ENCODE measurements around the gene FAM98B.

The FAM98B gene

DNA sequence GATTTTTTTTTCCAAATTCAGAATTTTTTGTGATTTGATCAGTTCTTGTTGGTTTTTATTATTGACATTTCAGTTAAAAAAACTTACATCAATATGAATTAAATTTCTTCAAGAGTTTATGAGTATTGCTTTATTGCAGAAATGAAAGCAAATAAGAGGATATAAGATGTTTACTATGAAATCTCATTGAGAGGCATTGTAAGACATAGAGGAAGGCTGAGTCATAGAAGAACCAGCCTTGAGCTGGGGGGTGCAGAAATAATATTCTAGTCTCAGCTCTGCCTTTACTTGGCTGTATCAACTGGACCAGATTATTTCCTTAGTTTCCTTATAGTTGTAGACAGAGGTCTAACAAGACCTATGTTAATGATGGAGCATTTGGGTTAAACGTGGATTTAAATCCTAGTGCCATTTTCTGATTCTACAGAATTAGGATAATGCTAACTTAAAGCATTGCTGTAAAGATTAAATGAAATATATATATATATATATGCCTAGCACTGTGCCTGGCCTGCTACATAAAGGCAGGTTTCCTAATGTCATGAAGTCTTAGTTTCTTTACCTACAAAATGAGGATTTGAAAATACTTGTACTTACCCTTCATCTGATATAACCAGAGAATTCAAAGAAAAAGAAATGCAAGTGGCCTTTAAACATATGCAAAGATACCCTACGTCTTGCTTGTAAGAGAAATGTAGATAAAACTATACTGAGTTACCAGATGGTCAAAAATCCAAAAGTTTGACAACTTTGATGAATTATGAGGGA is 7.3 kb downstream of the FAM98B start:
- no peak for DNase-seq

DNA sequence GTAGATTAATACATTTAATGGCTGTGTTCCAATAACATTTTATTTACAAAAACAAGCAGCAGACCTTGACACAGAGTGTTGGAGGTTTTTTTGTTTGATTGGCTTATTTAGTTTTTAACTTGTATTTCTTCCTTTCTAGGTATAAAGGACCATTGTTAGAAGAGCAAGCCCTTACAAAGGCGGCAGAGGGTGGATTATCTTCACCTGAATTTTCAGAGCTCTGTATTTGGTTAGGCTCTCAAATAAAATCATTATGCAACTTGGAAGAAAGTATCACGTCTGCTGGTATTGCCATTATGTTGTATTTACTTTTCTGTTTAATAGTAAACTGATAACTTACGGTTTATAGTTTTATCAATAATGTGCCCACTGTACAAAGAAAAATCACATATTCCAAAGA is 10.0 kb downstream of the FAM98B start:
- DNase-seq, result no peak

- no peak for DNase-seq
These were observed 10.7 kb downstream of the FAM98B start for GRCh38 chr15:38464675-38465074.

DNA sequence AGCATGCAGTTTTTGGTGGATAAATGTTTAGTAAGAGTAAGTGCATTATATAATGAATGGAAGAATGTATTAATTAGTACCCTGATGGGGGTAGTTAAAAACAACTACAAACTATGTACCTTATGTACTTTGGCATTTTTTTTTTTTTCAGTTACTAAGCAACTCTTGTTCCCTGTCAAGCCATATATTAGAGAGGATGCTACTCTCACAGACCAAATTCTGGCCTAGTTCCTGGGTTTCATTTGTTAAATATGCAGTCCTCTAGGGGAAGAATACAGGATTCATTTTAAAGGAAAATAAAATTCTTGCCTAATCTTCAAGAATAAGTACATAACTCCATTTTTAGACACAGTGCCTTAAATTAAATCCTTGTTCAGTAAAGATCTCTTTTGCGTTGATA is 16.9 kb downstream of the FAM98B start:
- DNase-seq, result no peak

GRCh38 chr15:38471974-38472373 is 18.0 kb downstream of the FAM98B start:
- no peak for DNase-seq

DNA sequence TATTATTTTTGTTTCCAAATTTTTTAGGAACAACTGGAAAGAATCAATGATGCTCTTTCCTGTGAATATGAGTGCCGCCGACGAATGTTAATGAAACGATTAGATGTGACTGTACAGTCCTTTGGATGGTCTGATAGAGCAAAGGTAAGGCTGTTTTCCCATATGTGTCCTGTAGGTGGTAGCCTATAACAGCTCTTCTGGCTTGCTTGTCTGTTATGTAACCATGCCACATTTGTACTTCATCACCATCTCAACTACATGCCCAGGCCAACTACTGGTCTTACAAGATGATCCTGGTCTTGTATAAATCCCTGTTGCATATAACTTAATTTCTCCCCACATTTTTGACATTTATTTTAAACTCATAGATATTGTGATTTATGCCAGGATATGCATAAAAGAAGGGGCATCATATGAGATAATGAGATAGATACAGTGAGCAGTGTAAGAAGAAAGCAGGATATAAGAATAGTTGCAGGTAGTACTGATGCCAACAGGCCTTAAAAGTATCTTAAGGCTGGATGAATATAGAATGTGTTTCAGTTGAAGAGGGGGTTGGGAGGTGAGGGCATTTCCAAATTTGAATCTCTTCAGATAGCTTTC is 20.3 kb downstream of the FAM98B start:
- DNase-seq, result peak; percentile 7

DNA sequence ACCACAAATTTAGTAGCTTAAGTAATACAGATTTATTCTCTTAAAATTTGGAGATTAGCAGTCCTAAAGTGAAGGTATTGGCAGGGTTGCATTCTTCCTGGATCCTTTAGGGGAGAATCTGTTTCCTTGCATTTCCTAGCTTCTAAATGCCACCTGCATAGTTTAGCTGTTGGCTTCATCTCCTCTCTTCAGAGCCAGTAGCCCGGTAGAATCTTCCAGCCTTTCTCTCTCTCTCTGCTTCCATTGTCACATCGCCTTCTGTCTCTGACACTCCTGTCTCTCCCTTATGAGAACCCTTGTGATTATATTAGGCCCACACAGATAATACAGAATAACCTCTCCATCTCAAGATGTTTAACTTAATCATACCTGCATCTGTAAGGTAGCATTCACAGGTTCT is 21.4 kb downstream of the FAM98B start:
- DNase-seq, result no peak

DNA sequence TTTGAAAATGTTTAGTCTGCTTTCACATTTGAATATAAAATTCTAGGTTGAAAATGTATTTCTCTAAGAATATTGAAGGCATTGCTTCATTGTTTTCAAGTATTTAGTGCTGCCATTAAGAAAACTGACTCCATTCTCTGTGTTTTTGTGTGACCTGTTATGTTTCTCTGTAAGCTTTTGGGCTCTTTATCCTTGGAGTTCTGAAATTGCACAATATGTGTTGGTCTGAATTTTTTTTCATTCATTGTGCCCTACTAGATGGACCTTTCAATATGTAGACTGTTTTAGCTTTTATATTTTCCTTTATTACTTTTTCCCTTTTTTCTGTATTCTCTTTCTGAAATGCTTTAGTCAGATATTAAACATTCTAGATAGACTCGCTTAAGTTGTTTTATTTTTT is 22.2 kb downstream of the FAM98B start:
- no peak for DNase-seq

DNA sequence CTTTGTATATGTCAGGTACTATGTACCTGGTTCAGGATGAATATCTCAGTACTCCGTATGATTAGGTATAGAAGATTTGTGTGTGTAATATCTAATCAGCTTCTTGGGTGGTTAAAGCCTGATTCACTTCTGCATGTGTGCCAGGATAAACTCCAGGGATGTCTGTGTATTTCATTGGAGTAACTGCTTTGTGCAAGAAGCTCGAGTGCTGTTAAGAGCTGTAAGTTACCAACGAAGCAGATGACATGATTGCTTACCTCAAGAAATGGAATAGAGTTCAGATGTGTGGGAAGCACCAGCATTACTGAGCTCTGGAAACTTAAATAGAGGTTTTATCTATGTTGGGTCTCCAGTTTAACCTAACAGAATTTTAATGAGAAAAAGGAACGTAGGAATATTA is 23.7 kb downstream of the FAM98B start:
- no peak for DNase-seq

DNA sequence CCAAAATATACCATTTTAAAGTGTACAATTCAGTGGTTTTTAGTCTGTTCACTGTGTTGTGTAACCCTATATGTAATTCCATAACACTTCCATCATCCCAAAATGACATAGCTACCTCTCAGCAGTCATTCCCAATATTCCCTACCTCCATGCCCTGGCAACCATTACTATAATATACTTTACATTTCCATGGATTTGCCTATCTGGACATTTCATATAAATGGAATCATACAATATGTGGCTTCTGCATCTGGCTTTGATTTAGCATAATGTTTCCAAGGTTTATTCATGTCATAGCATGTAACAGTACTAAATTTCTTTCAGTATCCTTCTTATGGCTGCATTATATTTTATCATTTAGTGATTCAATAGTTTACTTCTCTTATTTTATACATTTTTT is 25.3 kb downstream of the FAM98B start:
- DNase-seq, result no peak

DNA sequence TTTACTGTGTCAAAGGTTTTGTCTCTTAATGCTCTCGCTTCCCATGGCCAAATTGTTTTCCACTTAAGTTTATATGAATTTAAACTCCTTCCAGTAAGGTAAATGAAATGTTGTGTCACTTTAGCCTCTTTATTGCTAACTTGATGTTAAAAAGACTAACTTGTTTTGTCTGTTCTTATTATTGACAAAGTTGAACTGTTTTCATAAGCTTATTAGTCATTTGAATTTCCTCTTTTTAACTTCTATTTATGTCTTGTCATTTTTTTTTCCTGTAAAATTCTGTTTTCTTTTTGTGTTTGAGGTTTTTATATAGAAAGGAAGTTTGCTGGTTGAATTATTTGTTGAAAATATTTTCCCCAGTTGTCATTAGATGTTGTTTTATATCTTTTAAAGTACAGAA is 25.8 kb downstream of the FAM98B start:
- no peak for DNase-seq

DNA sequence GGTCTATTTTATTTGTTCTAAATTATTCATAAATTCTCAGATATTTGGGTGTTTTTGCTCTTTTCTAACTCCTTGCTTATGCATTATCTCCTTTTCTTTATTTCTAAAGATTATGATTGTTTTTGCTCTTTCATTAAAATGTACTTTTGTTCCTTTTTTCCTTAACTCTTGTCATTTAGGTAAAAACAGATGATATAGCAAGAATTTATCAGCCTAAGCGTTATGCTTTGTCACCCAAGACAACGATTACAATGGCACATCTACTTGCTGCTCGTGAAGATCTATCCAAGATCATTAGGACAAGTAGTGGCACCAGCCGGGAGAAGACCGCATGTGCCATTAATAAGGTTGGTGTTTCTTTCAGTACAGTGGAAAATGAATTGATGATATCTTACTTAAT is 27.2 kb downstream of the FAM98B start:
- no peak for DNase-seq

DNA sequence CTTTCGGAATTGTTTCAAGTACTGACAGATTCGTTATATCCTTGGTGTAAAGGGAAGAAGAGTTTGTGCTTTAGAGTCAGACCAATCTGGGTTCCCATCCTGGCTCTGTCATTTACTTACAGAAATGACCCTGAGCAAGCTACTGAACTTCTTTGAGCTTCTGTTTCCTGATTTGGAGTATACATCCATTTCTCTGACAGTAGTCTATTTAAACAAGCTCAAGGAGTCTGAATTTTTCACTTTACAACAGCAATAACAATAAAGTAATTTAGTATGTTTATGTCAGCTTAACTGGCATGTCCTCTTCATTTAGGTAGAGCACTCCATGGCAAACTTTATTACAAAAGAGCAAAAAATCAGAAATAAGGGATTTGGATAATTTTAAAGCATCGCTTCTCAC is 27.8 kb downstream of the FAM98B start:
- no peak for DNase-seq

DNA sequence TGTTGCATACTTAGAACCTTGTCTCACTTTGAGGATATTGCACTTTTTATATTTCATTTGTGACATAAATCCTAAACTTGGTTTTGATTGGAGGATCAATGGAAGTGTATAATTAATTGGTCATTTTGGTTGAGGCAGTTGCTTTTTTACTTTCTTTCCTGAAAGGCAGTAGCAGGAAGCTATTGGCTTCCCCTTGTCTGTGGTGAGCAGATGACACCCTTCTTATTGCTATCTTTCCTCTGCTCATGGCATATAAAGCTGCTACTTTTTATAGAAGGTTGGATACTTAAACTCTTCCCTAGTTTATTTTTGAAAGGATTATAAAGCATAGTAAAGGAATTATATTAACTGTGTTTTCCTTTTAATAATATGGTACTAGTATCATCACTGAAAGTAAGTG is 28.6 kb downstream of the FAM98B start:
- DNase-seq, result no peak

DNA sequence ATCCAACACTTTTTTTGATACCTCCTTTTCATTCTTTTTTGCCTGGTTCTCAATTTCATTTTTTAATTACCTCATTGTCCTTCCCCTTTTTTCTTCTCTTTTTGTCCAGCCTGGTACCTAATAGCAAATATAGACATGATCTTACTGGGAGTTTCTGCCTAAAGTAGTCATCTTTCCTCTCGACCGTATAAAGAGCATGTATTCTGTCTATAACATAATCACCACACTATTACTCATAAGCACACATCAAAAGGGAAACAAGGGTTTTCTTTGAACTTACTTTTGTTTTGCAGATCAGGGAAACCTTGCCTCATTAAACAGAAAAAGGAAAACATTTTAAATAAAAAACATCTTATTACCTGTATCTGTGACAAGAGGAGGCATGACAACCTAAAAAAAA is 33.0 kb downstream of the FAM98B start:
- DNase-seq, result no peak

- no peak for DNase-seq
These were observed 33.5 kb downstream of the FAM98B start for GRCh38 chr15:38487378-38487777.

- DNase-seq, result no peak
These were observed 36.5 kb downstream of the FAM98B start for GRCh38 chr15:38490242-38490922.

DNA sequence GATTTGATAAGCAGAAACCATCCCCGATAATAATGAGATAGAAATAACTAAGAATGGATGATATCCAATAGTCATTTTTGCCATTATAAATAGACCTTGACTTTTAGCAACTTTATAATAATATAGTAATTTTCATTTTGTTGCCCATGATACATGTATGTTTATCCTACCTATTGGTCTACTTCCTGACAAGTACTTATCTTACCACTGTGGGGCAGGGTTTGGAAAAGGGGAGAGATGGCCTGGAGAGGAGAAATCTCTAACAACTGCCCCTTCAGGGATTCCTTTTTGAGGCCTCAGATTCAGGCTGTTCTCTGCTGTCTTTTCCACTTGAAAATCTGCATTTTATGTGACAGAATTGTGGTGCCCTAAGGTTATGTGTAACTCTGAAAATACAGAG is 42.2 kb downstream of the FAM98B start:
- DNase-seq, result no peak

- no peak for DNase-seq
These were observed 45.7 kb downstream of the FAM98B start for GRCh38 chr15:38499651-38500050.

- DNase-seq, result no peak
These were observed 49.6 kb downstream of the FAM98B start for GRCh38 chr15:38503496-38503895.

DNA sequence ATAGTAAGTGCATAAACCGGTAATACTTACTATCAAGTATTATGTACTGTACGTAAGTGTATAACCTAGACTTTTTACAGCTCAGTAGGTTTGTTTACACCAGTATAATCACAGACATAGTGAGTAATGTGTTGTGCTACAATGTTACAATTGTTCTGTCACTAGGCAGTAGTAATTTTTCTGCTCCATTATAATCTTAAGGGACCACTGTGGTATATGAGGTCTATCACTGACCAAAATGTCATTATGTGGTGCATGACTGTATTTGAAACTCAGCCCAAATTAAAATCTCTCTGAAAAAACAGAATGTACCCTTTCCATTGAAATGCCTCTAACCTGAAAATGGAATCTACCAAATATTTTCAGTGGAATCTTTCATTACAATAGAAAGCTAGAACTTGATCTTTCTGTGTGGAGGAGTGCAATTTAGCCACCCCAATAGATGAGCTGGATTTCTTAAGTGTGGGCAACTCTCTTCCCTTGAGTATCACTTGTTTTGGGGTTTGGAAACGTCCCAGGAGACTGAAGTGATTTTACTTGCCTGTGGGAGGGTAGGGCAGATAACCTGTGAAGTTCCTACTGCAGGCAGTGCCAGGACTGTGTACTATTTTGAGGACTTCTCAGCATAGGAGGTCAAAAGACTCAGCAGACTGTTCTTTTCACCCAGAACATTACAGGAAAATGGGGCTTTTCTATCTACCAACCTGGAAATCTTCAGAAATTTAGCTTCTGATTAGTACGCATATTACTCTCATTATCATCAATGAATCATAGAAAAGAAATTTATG is 50.9 kb downstream of the FAM98B start:
- DNase-seq, result no peak

- no peak for DNase-seq
These were observed 53.1 kb downstream of the FAM98B start for GRCh38 chr15:38506997-38507396.

DNA sequence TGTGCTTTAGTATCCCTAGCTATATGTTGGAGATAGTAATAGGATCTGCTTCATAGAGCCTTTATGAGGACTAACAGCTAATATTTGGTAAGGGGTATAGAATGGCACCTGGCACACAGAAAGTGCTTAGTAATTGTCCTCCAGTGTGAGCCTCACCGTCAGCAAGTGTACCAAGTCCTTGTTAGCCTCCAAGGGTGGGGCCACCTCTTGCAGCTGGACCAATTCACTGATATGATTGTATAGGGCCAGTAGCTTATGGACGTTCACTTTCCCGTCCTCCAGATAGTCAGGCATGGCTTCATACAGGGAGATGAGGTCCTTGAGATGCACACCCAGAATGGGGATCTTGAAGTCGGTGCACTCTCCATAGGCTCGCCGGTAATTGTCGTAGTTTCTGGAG is 53.6 kb downstream of the FAM98B start:
- DNase-seq, result no peak

DNA sequence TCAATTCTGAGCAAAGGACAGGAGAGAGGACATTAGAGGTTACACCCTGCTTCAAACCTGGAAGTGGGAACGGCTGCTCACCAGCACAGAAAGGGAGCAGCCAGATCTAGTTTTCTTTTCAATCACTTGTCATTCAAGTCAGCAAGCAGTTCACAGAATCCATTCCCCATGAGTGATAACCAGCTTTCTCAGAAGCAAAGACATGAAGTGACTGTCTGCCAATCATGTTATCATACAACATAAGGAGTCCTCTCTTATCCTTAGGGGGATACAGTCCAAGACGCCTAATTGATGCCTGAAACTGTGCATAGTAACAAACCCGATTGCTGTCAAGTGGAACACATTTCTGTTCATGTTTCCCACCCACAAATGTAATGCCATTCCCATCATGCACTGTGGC is 54.7 kb downstream of the FAM98B start:
- no peak for DNase-seq

All from DMS 273 treated with DMSO at 0.1 percent for 48 hours (cell line).